H9 (cell line): ENCODE results near the gene CDC42EP3. TPM values are rescaled to one million over a fixed set of nuclear protein-coding genes. Genes with fewer than 3 reads are reported as not detected.
A peak's percentile ranks its signal among the peaks of the same experiment; 100 is the strongest.

Source experiments
- DNase-seq: peaks from one replicate; pipeline ENCODE4 v3.0.0-alpha.2; 2017
- H2AFZ ChIP-seq: one replicate; pipeline ENCODE4 v1.6.1; 2013; ENCODE audit warnings: mild to moderate bottlenecking, low read length, control low read depth, moderate library complexity
- H2AK5ac ChIP-seq: 2 replicates; pipeline ENCODE4 v1.6.1; 2013; ENCODE audit warnings: low read length, control low read depth, mixed read lengths; ENCODE audit not compliant: insufficient read length
- H2BK120ac ChIP-seq: one replicate; pipeline ENCODE4 v1.6.1; 2013; ENCODE audit warnings: low read depth, mild to moderate bottlenecking, low read length, control low read depth, inconsistent platforms; ENCODE audit not compliant: poor library complexity, severe bottlenecking
- H2BK12ac ChIP-seq: 2 replicates; pipeline ENCODE4 v1.6.1; 2013; ENCODE audit warnings: low read length, control low read depth, mixed read lengths, low read depth; ENCODE audit not compliant: insufficient read length
- H2BK15ac ChIP-seq: 2 replicates; pipeline ENCODE4 v1.6.1; 2013; ENCODE audit warnings: low read depth, low read length, control low read depth
- H2BK20ac ChIP-seq: one replicate; pipeline ENCODE4 v1.6.1; 2013; ENCODE audit warnings: low read depth, mild to moderate bottlenecking, low read length, control low read depth, inconsistent platforms; ENCODE audit not compliant: poor library complexity, severe bottlenecking
- H2BK5ac ChIP-seq: 2 replicates; pipeline ENCODE4 v1.6.1; 2013; ENCODE audit warnings: low read length, control low read depth, mixed read lengths; ENCODE audit not compliant: insufficient read length
- H3K14ac ChIP-seq: 2 replicates; pipeline ENCODE4 v1.6.1; 2013; ENCODE audit warnings: low read length, control low read depth; ENCODE audit not compliant: insufficient read depth
- H3K18ac ChIP-seq: 2 replicates; pipeline ENCODE4 v1.6.1; 2013; ENCODE audit warnings: low read depth, mild to moderate bottlenecking, mixed read lengths, low read length, control low read depth; ENCODE audit not compliant: insufficient read length
- H3K23ac ChIP-seq: 2 replicates; pipeline ENCODE4 v1.6.1; 2013; ENCODE audit warnings: low read length, control low read depth, mixed read lengths, low read depth; ENCODE audit not compliant: insufficient read length
- H3K23me2 ChIP-seq: 2 replicates; pipeline ENCODE4 v1.6.1; 2013; ENCODE audit warnings: low read depth, mild to moderate bottlenecking, mixed read lengths, low read length, control low read depth; ENCODE audit not compliant: insufficient read length, poor library complexity, severe bottlenecking
- H3K27ac ChIP-seq: 2 replicates; pipeline ENCODE4 v1.5.1; 2013; ENCODE audit warnings: low read length, control low read depth, mixed read lengths, low read depth; ENCODE audit not compliant: insufficient read length
- H3K27me3 ChIP-seq: 2 replicates; pipeline ENCODE4 v1.6.1; 2013; ENCODE audit warnings: low read length, control low read depth, inconsistent platforms; ENCODE audit not compliant: insufficient read depth
- H3K4ac ChIP-seq: 2 replicates; pipeline ENCODE4 v1.6.1; 2013; ENCODE audit warnings: low read depth, mild to moderate bottlenecking, control low read depth, inconsistent platforms, low read length, moderate library complexity
- H3K4me1 ChIP-seq: 2 replicates; pipeline ENCODE4 v1.6.1; 2013; ENCODE audit warnings: low read length, control low read depth, inconsistent platforms; ENCODE audit not compliant: insufficient read depth
- H3K4me2 ChIP-seq: 2 replicates; pipeline ENCODE4 v1.6.1; 2013; ENCODE audit warnings: low read length, control low read depth, mixed read lengths; ENCODE audit not compliant: insufficient read length, insufficient read depth
- H3K56ac ChIP-seq: 2 replicates; pipeline ENCODE4 v1.6.1; 2013; ENCODE audit warnings: low read depth, mild to moderate bottlenecking, mixed read lengths, low read length, control low read depth; ENCODE audit not compliant: insufficient read length
- H3K79me1 ChIP-seq: 2 replicates; pipeline ENCODE4 v1.6.1; 2013; ENCODE audit warnings: low read depth, mild to moderate bottlenecking, moderate library complexity, low read length, control low read depth, inconsistent platforms; ENCODE audit not compliant: insufficient read depth, poor library complexity, severe bottlenecking
- H3K79me2 ChIP-seq: 2 replicates; pipeline ENCODE4 v1.6.1; 2013; ENCODE audit warnings: low read length, control low read depth, inconsistent platforms; ENCODE audit not compliant: insufficient read depth
- H3K9ac ChIP-seq: 2 replicates; pipeline ENCODE4 v1.6.1; 2013; ENCODE audit warnings: low read length, control low read depth, mixed read lengths; ENCODE audit not compliant: insufficient read length; ENCODE audit errors: extremely low read depth
- H3K9me3 ChIP-seq: one replicate; pipeline ENCODE4 v1.6.1; 2013; ENCODE audit warnings: low read depth, low read length, inconsistent platforms; ENCODE audit not compliant: control insufficient read depth
- H3T11ph ChIP-seq: one replicate; pipeline ENCODE4 v1.6.1; 2013; ENCODE audit warnings: mild to moderate bottlenecking, low read length, control low read depth, inconsistent platforms
- H4K20me1 ChIP-seq: one replicate; pipeline ENCODE4 v1.6.1; 2013; ENCODE audit not compliant: control insufficient read depth, insufficient read length, insufficient read depth
- H4K5ac ChIP-seq: 2 replicates; pipeline ENCODE4 v1.6.1; 2013; ENCODE audit warnings: low read depth, mild to moderate bottlenecking, mixed read lengths, low read length, control low read depth; ENCODE audit not compliant: insufficient read length
- H4K8ac ChIP-seq: replicated peaks from 2 replicates; pipeline ENCODE4 v1.6.1; 2013; ENCODE audit warnings: low read length, control low read depth, mixed read lengths, low read depth; ENCODE audit not compliant: insufficient read length
- H4K91ac ChIP-seq: 2 replicates; pipeline ENCODE4 v1.6.1; 2013; ENCODE audit warnings: low read depth, mild to moderate bottlenecking, moderate library complexity, mixed read lengths, low read length, control low read depth; ENCODE audit not compliant: insufficient read length
- H3K27ac Mint-ChIP-seq, 3 experiments: 2 replicates in 2 of 3; 3 replicates in 1 of 3; pipeline ENCODE4 v1.8.0; 2020 to 2021; ENCODE audit warnings: mixed read lengths in 3 of 3, mild to moderate bottlenecking in 1 of 3, moderate library complexity in 1 of 3
- H3K27me3 Mint-ChIP-seq: 2 replicates; pipeline ENCODE4 v1.8.0; 2021; ENCODE audit warnings: low read depth, mild to moderate bottlenecking, moderate library complexity, mixed read lengths
- H3K36me3 Mint-ChIP-seq, 3 experiments: 2 replicates in 2 of 3; 3 replicates in 1 of 3; pipeline ENCODE4 v1.8.0; 2020 to 2021; ENCODE audit warnings: low read depth in 3 of 3, mixed read lengths in 3 of 3; ENCODE audit not compliant: insufficient read depth in 1 of 3
- H3K4me1 Mint-ChIP-seq, 2 experiments: 2 replicates each; pipeline ENCODE4 v1.8.0; 2020; ENCODE audit warnings: mixed read lengths in 2 of 2
- H3K4me3 Mint-ChIP-seq, 2 experiments: 2 replicates in 1 of 2; 3 replicates in 1 of 2; pipeline ENCODE4 v1.8.0; 2020 to 2021; ENCODE audit warnings: mild to moderate bottlenecking in 2 of 2, mixed read lengths in 2 of 2, moderate library complexity in 1 of 2
- H3K9me3 Mint-ChIP-seq, 2 experiments: 2 replicates in 1 of 2; 3 replicates in 1 of 2; pipeline ENCODE4 v1.8.0; 2020; ENCODE audit warnings: mild to moderate bottlenecking in 2 of 2, mixed read lengths in 2 of 2, moderate library complexity in 1 of 2
- WGBS: extraction: QIAGEN DNeasy Blood & Tissue Kit; methylation state at CpG from one replicate; pipeline ENCODE4 v1.1.7; 2013; ENCODE audit warnings: missing lambda C conversion rate, low lambda C conversion rate, mixed read lengths; ENCODE audit not compliant: insufficient read length; ENCODE audit errors: extremely low coverage; 5-methylcytosine and 5-hydroxymethylcytosine counted together
- total RNA-seq: library from RNA; stranded (reverse); gene quantifications from 2 replicates; pipeline ENCODE4 v1.2.1, GENCODE V29; 2021
- TF ChIP-seq, protein P1 (sequence below): fragments of 200-600 bp; sonication (generic); conservative IDR thresholded peaks from 3 replicates; pipeline ENCODE4 v1.8.0; 2021; ENCODE audit warnings: antibody characterized with exemption, mild to moderate bottlenecking

CDC42EP3 gene
- total RNA-seq, 1 experiment from 2014 or later = 61.5 TPM

DNA sequence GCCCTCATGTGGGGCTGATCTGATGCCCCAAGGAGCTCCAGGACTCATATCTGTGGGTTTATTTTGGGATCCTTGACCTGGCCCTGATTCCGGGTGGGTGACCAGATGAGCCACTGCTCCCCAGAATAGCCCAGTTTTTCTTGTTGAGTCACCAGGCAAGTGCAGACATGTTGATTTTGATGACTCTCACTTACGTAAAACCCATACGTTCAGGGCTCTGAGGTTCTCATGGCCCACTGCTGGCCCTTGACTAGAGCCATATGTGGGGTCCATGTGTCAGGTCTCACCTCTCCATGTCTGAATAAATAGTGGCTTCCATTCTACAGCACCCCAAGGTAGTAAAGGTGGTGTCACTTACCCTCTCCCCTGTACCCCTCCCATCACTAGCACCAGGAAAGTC is 41.9 kb downstream of the CDC42EP3 start:
- 0 out of 4 replicates have a peak, but pooled peaks cover 2 to 3% of the 10 kb centered on the region in 2 experiments for H3K4me1 Mint-ChIP-seq
- no peak overlapping the region for H2AK5ac ChIP-seq
- H3K9ac ChIP-seq = no peak overlapping the region
- H3K56ac ChIP-seq = no peak overlapping the region
- H2AFZ ChIP-seq = no peak overlapping the region
- H3T11ph ChIP-seq = no peak overlapping the region
- H3K27ac ChIP-seq = no peak overlapping the region
- H3K79me1 ChIP-seq = no peaks in the 10 kb centered on the region
- H3K27me3 ChIP-seq = no peaks in the 10 kb centered on the region
- no peak for DNase-seq
- H3K14ac ChIP-seq = no peak overlapping the region
- no peaks in the 10 kb centered on the region for H3K9me3 Mint-ChIP-seq
- peaks cover 2% of the 10 kb centered on the region; the same call in 1 of the 2 replicates for H3K27me3 Mint-ChIP-seq
- H3K79me2 ChIP-seq = no peaks in the 10 kb centered on the region
- no peak overlapping the region for H2BK20ac ChIP-seq
- no peak overlapping the region for H4K8ac ChIP-seq
- no peak overlapping the region for H3K23ac ChIP-seq
- peak overlapping the region in 1 of 3 experiments; percentile 26; a peak in 1 of 7 replicates for H3K27ac Mint-ChIP-seq
- H2BK120ac ChIP-seq = no peak overlapping the region
- WGBS = no CpG with 5 or more reads among the region's 3 CpGs
- no peak overlapping the region for H3K4ac ChIP-seq
- no peak overlapping the region for H3K4me2 ChIP-seq
- no peak overlapping the region for H4K91ac ChIP-seq
- H4K20me1 ChIP-seq = no peaks in the 10 kb centered on the region
- no peak overlapping the region for H3K18ac ChIP-seq
- H3K4me1 ChIP-seq = no peaks in the 10 kb centered on the region
- H4K5ac ChIP-seq = no peak overlapping the region
- H2BK15ac ChIP-seq = no peak overlapping the region
- H2BK5ac ChIP-seq = no peak overlapping the region
- no peaks in the 10 kb centered on the region for H3K23me2 ChIP-seq
- H3K9me3 ChIP-seq = no peaks in the 10 kb centered on the region
- no peak overlapping the region for H3K4me3 Mint-ChIP-seq
- no peak overlapping the region for H2BK12ac ChIP-seq
- H3K36me3 Mint-ChIP-seq = no peaks in the 10 kb centered on the region; a peak in 1 of 7 replicates
- TF ChIP-seq, protein P1, sequence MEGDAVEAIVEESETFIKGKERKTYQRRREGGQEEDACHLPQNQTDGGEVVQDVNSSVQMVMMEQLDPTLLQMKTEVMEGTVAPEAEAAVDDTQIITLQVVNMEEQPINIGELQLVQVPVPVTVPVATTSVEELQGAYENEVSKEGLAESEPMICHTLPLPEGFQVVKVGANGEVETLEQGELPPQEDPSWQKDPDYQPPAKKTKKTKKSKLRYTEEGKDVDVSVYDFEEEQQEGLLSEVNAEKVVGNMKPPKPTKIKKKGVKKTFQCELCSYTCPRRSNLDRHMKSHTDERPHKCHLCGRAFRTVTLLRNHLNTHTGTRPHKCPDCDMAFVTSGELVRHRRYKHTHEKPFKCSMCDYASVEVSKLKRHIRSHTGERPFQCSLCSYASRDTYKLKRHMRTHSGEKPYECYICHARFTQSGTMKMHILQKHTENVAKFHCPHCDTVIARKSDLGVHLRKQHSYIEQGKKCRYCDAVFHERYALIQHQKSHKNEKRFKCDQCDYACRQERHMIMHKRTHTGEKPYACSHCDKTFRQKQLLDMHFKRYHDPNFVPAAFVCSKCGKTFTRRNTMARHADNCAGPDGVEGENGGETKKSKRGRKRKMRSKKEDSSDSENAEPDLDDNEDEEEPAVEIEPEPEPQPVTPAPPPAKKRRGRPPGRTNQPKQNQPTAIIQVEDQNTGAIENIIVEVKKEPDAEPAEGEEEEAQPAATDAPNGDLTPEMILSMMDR = no peak
